Subcutaneous abdominal adipose tissue (tissue), 5 donors: ENCODE measurements around the gene UPF1.

Experiments used
- H3K27ac ChIP-seq: one replicate; pipeline ENCODE4 v1.7.0; 2013; ENCODE audit warnings: low read depth, mild to moderate bottlenecking, inconsistent platforms, low read length, moderate library complexity
- H3K27me3 ChIP-seq, 5 donors: one replicate each; pipeline ENCODE4 v1.7.0; 2013; ENCODE audit warnings: low read length in 5 of 5, inconsistent platforms in 1 of 5; ENCODE audit not compliant: control insufficient read depth in 5 of 5, insufficient read depth in 4 of 5
- H3K36me3 ChIP-seq, 5 donors: one replicate each; pipeline ENCODE4 v1.7.0; 2013; ENCODE audit warnings: low read length in 5 of 5; ENCODE audit not compliant: control insufficient read depth in 5 of 5, insufficient read depth in 5 of 5
- H3K4me1 ChIP-seq, 5 donors: one replicate each; pipeline ENCODE4 v1.7.0; 2013; ENCODE audit warnings: low read length in 5 of 5, mild to moderate bottlenecking in 3 of 5, moderate library complexity in 1 of 5; ENCODE audit not compliant: control insufficient read depth in 5 of 5, insufficient read depth in 5 of 5
- H3K4me3 ChIP-seq, 5 donors: one replicate each; pipeline ENCODE4 v1.7.0; 2013; ENCODE audit warnings: low read length in 5 of 5, low read depth in 1 of 5
- H3K9ac ChIP-seq, 5 donors: one replicate each; pipeline ENCODE4 v1.7.0; 2013; ENCODE audit warnings: low read length in 5 of 5, mild to moderate bottlenecking in 4 of 5, moderate library complexity in 3 of 5
- H3K9me3 ChIP-seq, 5 donors: one replicate each; pipeline ENCODE4 v1.7.0; 2013; ENCODE audit warnings: low read length in 5 of 5; ENCODE audit not compliant: control insufficient read depth in 5 of 5
- donor health status: healthy.
- donor health status: healthy.
- donor health status: healthy.
- donor health status: healthy.
- donor health status: healthy.

Gene UPF1

DNA sequence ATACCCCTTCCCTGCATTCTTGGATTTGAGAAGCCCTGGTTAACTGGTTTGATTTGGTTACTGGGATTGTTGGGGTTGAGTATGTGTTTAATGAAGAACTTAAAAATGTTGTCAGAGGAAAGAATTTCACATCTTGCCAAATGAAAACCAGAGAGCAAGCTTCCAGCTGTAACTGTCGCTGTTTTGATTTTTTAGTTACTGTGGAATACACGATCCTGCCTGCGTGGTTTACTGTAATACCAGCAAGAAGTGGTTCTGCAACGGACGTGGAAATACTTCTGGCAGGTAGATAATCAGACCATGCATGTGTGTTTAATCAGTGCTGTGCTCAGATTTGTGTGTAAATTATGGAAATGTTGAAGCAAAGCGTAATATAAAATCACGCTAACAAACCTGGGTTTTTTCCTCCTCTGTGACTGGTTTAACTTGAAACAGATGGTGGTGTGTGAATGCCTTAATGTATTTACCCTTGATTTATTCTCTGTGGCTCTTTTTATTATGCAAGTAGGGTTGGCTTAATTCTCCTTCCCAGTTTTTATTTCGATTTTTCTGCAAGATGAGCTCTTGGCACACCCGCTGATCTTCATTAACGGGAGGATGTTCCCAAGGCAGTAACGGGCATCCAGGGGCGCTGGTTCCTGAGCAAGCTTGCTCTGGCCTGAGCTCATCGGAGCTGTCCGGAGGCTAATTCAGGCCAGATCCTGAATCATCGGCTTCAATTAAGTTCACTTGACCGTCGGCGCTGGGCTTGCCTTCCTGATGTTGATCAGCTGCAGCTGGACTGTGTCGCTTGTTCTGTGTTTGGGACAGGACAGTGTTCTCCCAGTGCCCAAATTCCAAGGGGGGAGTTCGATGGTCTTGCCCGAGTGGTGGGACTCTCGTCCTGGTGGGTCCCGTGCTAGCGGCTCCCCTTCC is 16.0 kb downstream of the UPF1 start:
- no peaks in the 10 kb centered on the region for H3K27me3 ChIP-seq
- peak overlapping the region in 4 of 5 donors; percentile 28 to 62 (median 54) for H3K9ac ChIP-seq
- peak overlapping the region; percentile 93 for H3K27ac ChIP-seq
- H3K4me3 ChIP-seq, result peak overlapping the region; percentile 23 to 48 (median 28)
- H3K4me1 ChIP-seq, result peaks cover 35 to 82% (median 67%) of the 10 kb centered on the region in 5 donors
- no peaks in the 10 kb centered on the region for H3K9me3 ChIP-seq
- H3K36me3 ChIP-seq, result peaks cover 0 to 35% (median 33%) of the 10 kb centered on the region in 5 donors

DNA sequence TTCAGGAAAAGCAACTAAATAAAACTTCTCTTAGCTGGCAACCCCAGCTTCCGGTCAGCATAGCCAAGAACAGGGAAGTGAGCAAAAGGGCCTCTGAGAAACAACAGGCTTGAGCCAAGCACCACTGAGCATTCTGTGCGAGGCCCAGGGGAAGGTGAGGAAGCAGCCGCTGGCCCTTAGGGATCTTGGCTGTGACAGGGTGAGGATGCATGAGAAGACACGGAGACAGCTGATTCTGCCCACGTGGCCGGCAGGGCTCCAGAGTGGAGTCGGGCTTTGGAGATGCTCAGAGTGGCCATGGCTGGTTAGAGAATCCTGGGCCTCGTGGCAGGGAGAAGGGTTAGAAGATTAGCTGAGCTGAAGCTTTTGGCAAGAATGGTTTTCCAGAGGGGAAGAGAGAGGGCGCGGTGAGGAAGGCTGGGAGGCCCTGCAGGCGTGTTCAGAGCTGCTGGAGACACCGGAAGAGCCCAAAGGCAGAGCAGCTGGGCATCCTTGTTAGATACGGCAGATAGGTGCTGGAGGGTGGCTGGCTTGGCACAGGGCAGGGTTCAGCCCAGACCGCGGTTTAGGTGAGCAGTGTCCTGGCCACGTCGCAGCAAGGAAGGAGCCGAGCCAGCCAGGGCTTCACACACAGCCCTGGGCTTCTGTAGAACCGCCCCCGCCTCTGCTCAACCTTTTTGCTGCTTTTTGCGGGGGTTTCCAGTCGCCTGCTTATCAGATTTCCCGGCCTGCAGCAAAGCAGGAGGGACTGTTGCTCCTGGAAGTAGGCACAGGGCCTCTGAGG is 17.3 kb downstream of the UPF1 start:
- H3K4me1 ChIP-seq, result peaks cover 35 to 71% (median 62%) of the 10 kb centered on the region in 5 donors
- no peaks in the 10 kb centered on the region for H3K9me3 ChIP-seq
- peak overlapping the region; percentile 18 to 75 (median 52) for H3K9ac ChIP-seq
- H3K4me3 ChIP-seq, result peak overlapping the region in 3 of 5 donors; percentile 23 to 42 (median 26)
- H3K36me3 ChIP-seq, result peaks cover 0 to 47% (median 46%) of the 10 kb centered on the region in 5 donors
- H3K27me3 ChIP-seq, result no peaks in the 10 kb centered on the region
- H3K27ac ChIP-seq, result peak overlapping the region; percentile 93

GRCh38 chr19:18849838-18850400 is 18.2 kb downstream of the UPF1 start:
- H3K9ac ChIP-seq, result peak overlapping the region; percentile 18 to 75 (median 52)
- H3K27ac ChIP-seq, result peak overlapping the region; percentile 93
- H3K4me3 ChIP-seq, result peak overlapping the region in 3 of 5 donors; percentile 0 to 26 (median 22)
- H3K9me3 ChIP-seq, result no peaks in the 10 kb centered on the region
- peaks cover 0 to 56% (median 54%) of the 10 kb centered on the region in 5 donors for H3K36me3 ChIP-seq
- H3K27me3 ChIP-seq, result no peaks in the 10 kb centered on the region
- H3K4me1 ChIP-seq, result peaks cover 35 to 68% (median 55%) of the 10 kb centered on the region in 5 donors

DNA sequence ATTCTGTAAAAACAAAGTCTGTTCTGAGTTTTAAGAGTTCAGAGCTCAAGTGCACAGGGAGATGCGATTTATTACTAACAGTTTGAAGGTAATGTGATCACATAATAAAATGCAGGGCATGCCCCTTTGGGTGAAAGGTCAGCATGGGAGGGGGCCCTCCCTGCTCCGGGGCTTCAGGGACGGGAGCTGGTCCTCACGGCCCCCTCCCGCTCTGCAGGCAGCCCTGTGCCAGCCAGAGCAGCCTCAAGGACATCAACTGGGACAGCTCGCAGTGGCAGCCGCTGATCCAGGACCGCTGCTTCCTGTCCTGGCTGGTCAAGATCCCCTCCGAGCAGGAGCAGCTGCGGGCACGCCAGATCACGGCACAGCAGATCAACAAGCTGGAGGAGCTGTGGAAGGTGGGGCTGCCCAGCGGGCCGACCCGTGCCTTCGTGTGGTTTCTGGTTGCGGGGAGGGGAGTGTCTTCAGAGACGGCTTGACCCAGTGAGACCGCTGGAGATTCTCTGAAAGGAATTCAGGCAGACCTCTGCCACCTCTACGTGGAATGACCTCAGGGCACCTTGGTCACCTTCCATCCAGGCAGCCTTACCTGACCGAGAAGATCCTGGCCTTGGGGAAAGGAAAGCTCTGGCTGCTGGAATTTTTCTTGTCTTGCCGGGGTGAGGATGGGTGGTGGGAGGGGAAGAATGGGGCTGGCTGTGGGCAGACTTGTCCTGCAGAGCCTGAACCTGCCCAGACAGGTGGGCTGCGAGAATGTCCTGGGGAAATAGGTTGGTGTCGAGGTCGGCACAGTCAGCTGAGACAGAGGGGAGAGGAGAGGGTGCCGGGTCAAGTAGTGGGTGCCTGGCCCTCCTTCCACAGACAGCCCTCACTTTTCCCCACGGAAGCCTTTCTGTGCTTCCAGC is 19.0 kb downstream of the UPF1 start:
- no peaks in the 10 kb centered on the region for H3K9me3 ChIP-seq
- peaks cover 0 to 63% (median 61%) of the 10 kb centered on the region in 5 donors for H3K36me3 ChIP-seq
- H3K4me3 ChIP-seq, result no peak overlapping the region
- peak overlapping the region; percentile 93 for H3K27ac ChIP-seq
- H3K27me3 ChIP-seq, result no peaks in the 10 kb centered on the region
- H3K9ac ChIP-seq, result peak overlapping the region in 2 of 5 donors; percentile 67 to 75
- H3K4me1 ChIP-seq, result peaks cover 35 to 60% (median 51%) of the 10 kb centered on the region in 5 donors

DNA sequence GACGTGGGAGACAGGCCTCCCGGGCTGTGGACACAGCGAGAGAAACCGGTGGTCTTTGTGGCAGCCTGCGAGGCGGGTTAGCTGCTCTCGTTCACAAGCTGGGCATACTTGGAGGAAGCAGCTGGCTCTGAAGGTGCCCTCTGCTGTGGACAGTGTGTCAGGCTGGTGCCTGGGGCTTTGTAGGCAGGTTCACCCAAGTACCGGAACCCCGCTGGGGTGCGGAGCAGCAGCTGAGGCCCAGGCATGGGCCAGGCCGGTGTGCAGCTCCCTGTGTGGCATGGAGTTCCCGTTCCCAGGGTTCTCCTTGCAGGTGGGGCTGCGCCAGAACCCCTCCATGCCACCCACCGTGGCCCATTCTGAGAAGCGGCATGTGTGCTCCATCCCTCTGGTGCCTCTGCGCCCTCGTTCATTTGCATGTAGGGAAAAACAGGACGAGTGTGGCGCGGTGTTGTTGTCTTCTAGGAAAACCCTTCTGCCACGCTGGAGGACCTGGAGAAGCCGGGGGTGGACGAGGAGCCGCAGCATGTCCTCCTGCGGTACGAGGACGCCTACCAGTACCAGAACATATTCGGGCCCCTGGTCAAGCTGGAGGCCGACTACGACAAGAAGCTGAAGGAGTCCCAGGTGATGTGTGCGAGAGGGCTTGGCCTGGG is 20.0 kb downstream of the UPF1 start:
- no peak overlapping the region for H3K9ac ChIP-seq
- peak overlapping the region; percentile 37 for H3K27ac ChIP-seq
- no peaks in the 10 kb centered on the region for H3K9me3 ChIP-seq
- H3K4me1 ChIP-seq, result peaks cover 35 to 56% (median 50%) of the 10 kb centered on the region in 5 donors
- H3K4me3 ChIP-seq, result no peak overlapping the region
- H3K27me3 ChIP-seq, result no peaks in the 10 kb centered on the region
- peaks cover 0 to 70% (median 66%) of the 10 kb centered on the region in 5 donors for H3K36me3 ChIP-seq

DNA sequence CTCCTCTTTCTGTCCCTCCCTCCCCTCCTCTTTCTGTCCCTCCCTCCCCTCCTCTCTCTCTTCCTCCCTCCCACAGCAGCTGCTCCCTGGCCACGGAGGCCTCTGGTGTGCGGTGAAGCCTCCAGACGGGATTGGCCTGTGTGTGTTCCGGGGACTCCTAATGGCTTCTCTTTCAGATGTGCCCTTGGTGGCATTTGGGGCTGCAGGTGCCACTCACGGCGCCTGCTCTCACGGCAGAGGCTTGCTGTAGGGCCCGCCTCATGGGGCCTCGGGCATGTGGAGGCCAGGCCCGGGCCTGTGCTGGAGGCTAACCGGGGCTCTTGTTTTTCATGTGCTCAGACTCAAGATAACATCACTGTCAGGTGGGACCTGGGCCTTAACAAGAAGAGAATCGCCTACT is 20.9 kb downstream of the UPF1 start:
- Histone ChIP-seq H3K9ac (no peak overlapping the region), H3K36me3 (peaks cover 0 to 78% (median 74%) of the 10 kb centered on the region in 5 donors), H3K27ac (no peak overlapping the region), H3K4me1 (peaks cover 27 to 48% (median 42%) of the 10 kb centered on the region in 5 donors), H3K27me3 (no peaks in the 10 kb centered on the region), H3K9me3 (no peaks in the 10 kb centered on the region), H3K4me3 (no peak overlapping the region)

GRCh38 chr19:18853755-18854427 is 22.1 kb downstream of the UPF1 start:
- H3K4me3 ChIP-seq, result no peak overlapping the region
- H3K27ac ChIP-seq, result no peak overlapping the region
- peaks cover 0 to 91% (median 86%) of the 10 kb centered on the region in 5 donors for H3K36me3 ChIP-seq
- no peaks in the 10 kb centered on the region for H3K9me3 ChIP-seq
- no peaks in the 10 kb centered on the region for H3K27me3 ChIP-seq
- peaks cover 15 to 37% (median 31%) of the 10 kb centered on the region in 5 donors for H3K4me1 ChIP-seq
- H3K9ac ChIP-seq, result no peak overlapping the region

GRCh38 chr19:18854982-18855381 is 23.2 kb downstream of the UPF1 start:
- Histone ChIP-seq H3K36me3 (peaks cover 0 to 100% (median 97%) of the 10 kb centered on the region in 5 donors), H3K27ac (no peak overlapping the region), H3K4me3 (no peak overlapping the region), H3K9me3 (no peaks in the 10 kb centered on the region), H3K9ac (no peak overlapping the region), H3K4me1 (peaks cover 8 to 37% (median 27%) of the 10 kb centered on the region in 5 donors), H3K27me3 (no peaks in the 10 kb centered on the region)
